HCT116 (cell line): Measurements from ENCODE around the gene SRPK2.
"Not testable (repeated sequence)": the region's sequence is repeated elsewhere in the genome, so short reads cannot be mapped to it uniquely, and the experiment has no call there.

Source experiments
- JUND ChIP-seq: IDR thresholded peaks from 2 replicates; pipeline ENCODE4 v1.6.1; 2012
- ZFX ChIP-seq: fragments of 450-650 bp; IDR thresholded peaks from 2 replicates; pipeline ENCODE4 v1.6.1; 2017
- TF ChIP-seq, protein P1 (sequence below), 3 experiments: fragments of 200-600 bp in 1 of 3; sonication (generic) in 1 of 3; IDR thresholded peaks in 2 of 3; conservative IDR thresholded peaks in 1 of 3; 2 replicates each; pipeline ENCODE4 v1.5.1; 2012 to 2017; ENCODE audit warnings: low read depth in 2 of 3, low read length in 2 of 3, antibody characterized with exemption in 1 of 3, borderline replicate concordance in 1 of 3, control low read depth in 1 of 3, mild to moderate bottlenecking in 1 of 3, mixed read lengths in 1 of 3, mixed run types in 1 of 3, moderate library complexity in 1 of 3; ENCODE audit not compliant: insufficient read depth in 1 of 3

DNA sequence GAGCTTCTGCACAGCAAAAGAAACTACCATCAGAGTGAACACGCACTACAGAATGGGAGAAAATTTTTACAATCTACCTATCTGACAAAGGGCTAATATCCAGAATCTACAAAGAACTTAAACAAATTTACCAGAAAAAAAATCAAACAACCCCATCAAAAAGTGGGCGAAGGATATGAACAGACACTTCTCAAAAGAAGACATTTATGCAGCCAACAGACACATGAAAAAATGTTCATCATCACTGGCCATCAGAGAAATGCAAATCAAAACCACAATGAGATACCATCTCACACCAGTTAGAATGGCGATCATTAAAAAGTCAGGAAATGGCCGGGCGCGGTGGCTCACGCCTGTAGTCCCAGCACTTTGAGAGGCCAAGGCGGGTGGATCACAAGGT lies 26.7 kb downstream of the SRPK2 start:
- not testable (repeated sequence) for TF ChIP-seq ZFX, JUND
- TF ChIP-seq, protein P1, sequence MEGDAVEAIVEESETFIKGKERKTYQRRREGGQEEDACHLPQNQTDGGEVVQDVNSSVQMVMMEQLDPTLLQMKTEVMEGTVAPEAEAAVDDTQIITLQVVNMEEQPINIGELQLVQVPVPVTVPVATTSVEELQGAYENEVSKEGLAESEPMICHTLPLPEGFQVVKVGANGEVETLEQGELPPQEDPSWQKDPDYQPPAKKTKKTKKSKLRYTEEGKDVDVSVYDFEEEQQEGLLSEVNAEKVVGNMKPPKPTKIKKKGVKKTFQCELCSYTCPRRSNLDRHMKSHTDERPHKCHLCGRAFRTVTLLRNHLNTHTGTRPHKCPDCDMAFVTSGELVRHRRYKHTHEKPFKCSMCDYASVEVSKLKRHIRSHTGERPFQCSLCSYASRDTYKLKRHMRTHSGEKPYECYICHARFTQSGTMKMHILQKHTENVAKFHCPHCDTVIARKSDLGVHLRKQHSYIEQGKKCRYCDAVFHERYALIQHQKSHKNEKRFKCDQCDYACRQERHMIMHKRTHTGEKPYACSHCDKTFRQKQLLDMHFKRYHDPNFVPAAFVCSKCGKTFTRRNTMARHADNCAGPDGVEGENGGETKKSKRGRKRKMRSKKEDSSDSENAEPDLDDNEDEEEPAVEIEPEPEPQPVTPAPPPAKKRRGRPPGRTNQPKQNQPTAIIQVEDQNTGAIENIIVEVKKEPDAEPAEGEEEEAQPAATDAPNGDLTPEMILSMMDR (IDR thresholded peaks at IDR 0.05 in 2 of 3, conservative IDR thresholded peaks at IDR 0.05 in 1 of 3; ENCODE audit: borderline replicate concordance in 1 of 3, insufficient read depth in 1 of 3, low read depth in 2 of 3, low read length in 2 of 3): not testable (repeated sequence)
